Nephron (organoid): ENCODE results near the gene GARNL3.

Experiments used
- H3K27ac Mint-ChIP-seq, 3 experiments: 2 replicates each; pipeline ENCODE4 v1.8.0; 2020; ENCODE audit warnings: mixed read lengths in 3 of 3, mild to moderate bottlenecking in 2 of 3, moderate library complexity in 1 of 3
- H3K27me3 Mint-ChIP-seq: 2 replicates; pipeline ENCODE4 v1.8.0; 2021; ENCODE audit warnings: low read depth, mild to moderate bottlenecking, moderate library complexity, mixed read lengths
- H3K36me3 Mint-ChIP-seq: 2 replicates; pipeline ENCODE4 v1.8.0; 2020; ENCODE audit warnings: low read depth, mixed read lengths
- H3K4me1 Mint-ChIP-seq: 2 replicates; pipeline ENCODE4 v1.8.0; 2020; ENCODE audit warnings: mixed read lengths
- H3K4me3 Mint-ChIP-seq, 3 experiments: 2 replicates each; pipeline ENCODE4 v1.8.0; 2020; ENCODE audit warnings: mild to moderate bottlenecking in 3 of 3, mixed read lengths in 3 of 3, moderate library complexity in 2 of 3
- H3K9me3 Mint-ChIP-seq: 2 replicates; pipeline ENCODE4 v1.8.0; 2020; ENCODE audit warnings: mixed read lengths
- TF ChIP-seq, protein P1 (sequence below), 3 experiments: fragments of 200-600 bp; sonication (generic); IDR thresholded peaks; one replicate each; pipeline ENCODE4 v1.5.0; 2021; ENCODE audit warnings: antibody characterized with exemption in 3 of 3; ENCODE audit not compliant: unreplicated experiment in 3 of 3

GARNL3 gene

GRCh38 chr9:127232833-127233549 lies 31.6 kb upstream of the GARNL3 start:
- H3K36me3 Mint-ChIP-seq = peaks cover 5% of the 10 kb centered on the region
- H3K9me3 Mint-ChIP-seq = no peaks in the 10 kb centered on the region
- peaks cover 18% of the 10 kb centered on the region for H3K4me1 Mint-ChIP-seq
- TF ChIP-seq, protein P1, sequence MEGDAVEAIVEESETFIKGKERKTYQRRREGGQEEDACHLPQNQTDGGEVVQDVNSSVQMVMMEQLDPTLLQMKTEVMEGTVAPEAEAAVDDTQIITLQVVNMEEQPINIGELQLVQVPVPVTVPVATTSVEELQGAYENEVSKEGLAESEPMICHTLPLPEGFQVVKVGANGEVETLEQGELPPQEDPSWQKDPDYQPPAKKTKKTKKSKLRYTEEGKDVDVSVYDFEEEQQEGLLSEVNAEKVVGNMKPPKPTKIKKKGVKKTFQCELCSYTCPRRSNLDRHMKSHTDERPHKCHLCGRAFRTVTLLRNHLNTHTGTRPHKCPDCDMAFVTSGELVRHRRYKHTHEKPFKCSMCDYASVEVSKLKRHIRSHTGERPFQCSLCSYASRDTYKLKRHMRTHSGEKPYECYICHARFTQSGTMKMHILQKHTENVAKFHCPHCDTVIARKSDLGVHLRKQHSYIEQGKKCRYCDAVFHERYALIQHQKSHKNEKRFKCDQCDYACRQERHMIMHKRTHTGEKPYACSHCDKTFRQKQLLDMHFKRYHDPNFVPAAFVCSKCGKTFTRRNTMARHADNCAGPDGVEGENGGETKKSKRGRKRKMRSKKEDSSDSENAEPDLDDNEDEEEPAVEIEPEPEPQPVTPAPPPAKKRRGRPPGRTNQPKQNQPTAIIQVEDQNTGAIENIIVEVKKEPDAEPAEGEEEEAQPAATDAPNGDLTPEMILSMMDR (IDR thresholded peaks at IDR 0.05; ENCODE audit: unreplicated experiment in 3 of 3) = no peak
- H3K27me3 Mint-ChIP-seq = peaks cover 3% of the 10 kb centered on the region
- H3K4me3 Mint-ChIP-seq = no peak overlapping the region
- H3K27ac Mint-ChIP-seq = peak overlapping the region in 2 of 3 experiments; percentile 95 to 98

GRCh38 chr9:127233550-127233949 lies 31.0 kb upstream of the GARNL3 start:
- H3K27me3 Mint-ChIP-seq = peaks cover 3% of the 10 kb centered on the region
- H3K27ac Mint-ChIP-seq = peak overlapping the region; percentile 68 to 98 (median 95)
- peak overlapping the region in 2 of 3 experiments; percentile 1 to 53 for H3K4me3 Mint-ChIP-seq
- H3K36me3 Mint-ChIP-seq = peaks cover 5% of the 10 kb centered on the region
- H3K9me3 Mint-ChIP-seq = no peaks in the 10 kb centered on the region
- TF ChIP-seq, protein P1 (IDR thresholded peaks at IDR 0.05; ENCODE audit: unreplicated experiment in 3 of 3) = no peak
- peaks cover 20% of the 10 kb centered on the region for H3K4me1 Mint-ChIP-seq

GRCh38 chr9:127233989-127234388 lies 30.6 kb upstream of the GARNL3 start:
- peaks cover 23% of the 10 kb centered on the region for H3K4me1 Mint-ChIP-seq
- peaks cover 5% of the 10 kb centered on the region for H3K36me3 Mint-ChIP-seq
- H3K4me3 Mint-ChIP-seq = peak overlapping the region in 2 of 3 experiments; percentile 1 to 55
- peaks cover 3% of the 10 kb centered on the region for H3K27me3 Mint-ChIP-seq
- TF ChIP-seq, protein P1 (IDR thresholded peaks at IDR 0.05; ENCODE audit: unreplicated experiment in 3 of 3) = no peak
- no peaks in the 10 kb centered on the region for H3K9me3 Mint-ChIP-seq
- peak overlapping the region; percentile 68 to 98 (median 95) for H3K27ac Mint-ChIP-seq

- H3K4me3 Mint-ChIP-seq = no peak overlapping the region
- TF ChIP-seq, protein P1 (IDR thresholded peaks at IDR 0.05; ENCODE audit: unreplicated experiment in 3 of 3) = no peak
Measured at GRCh38 chr9:127237801-127238200, 26.8 kb upstream of the GARNL3 start.

DNA sequence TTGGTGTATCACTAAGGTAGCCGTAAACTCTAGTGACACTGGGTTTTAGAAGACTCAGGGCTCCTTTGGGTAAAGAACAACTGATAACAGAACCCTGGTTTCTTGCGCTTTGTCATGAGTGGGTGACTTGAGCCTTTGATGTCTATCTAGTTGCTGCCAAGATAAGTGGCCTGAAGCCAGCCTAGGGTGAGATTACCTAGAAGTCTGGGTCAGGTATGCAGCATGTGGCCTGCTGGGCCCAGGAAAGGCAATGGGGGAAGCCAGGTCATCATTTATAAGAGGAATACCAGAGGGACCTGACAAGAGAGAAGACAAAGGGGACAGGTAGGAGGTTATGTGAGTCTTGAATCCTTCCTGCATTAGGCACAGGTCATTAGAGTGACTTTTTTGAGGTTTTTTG lies 23.2 kb upstream of the GARNL3 start:
- Mint-ChIP-seq H3K27ac (no peak overlapping the region), H3K9me3 (no peaks in the 10 kb centered on the region), H3K27me3 (no peaks in the 10 kb centered on the region), H3K36me3 (peaks cover 3% of the 10 kb centered on the region), H3K4me1 (peaks cover 29% of the 10 kb centered on the region), H3K4me3 (peak overlapping the region in 1 of 3 experiments; percentile 34)
- TF ChIP-seq, protein P1 (IDR thresholded peaks at IDR 0.05; ENCODE audit: unreplicated experiment in 3 of 3) = no peak

More at GRCh38 chr9:127237801-127238200, 26.8 kb upstream of the GARNL3 start:
- no peak overlapping the region for H3K27ac Mint-ChIP-seq
- H3K36me3 Mint-ChIP-seq = peaks cover 8% of the 10 kb centered on the region
- no peaks in the 10 kb centered on the region for H3K9me3 Mint-ChIP-seq
- H3K4me1 Mint-ChIP-seq = peaks cover 34% of the 10 kb centered on the region
- H3K27me3 Mint-ChIP-seq = no peaks in the 10 kb centered on the region
